HepG2 (cell line): ENCODE data around the gene AKAP1. TPM values are rescaled to one million over a fixed set of nuclear protein-coding genes. Genes with fewer than 3 reads are reported as not detected.

Source experiments
- ATF2 ChIP-seq: sonication (generic); formaldehyde crosslinking; IDR thresholded peaks from 2 replicates; pipeline ENCODE4 v1.4.0; 2020; ENCODE audit warnings: missing genetic modification reagents
- BRCA1 ChIP-seq: sonication (generic); formaldehyde crosslinking; IDR thresholded peaks from 2 replicates; pipeline ENCODE4 v1.4.0; 2020; ENCODE audit warnings: missing genetic modification reagents
- CREB3 ChIP-seq: sonication (generic); formaldehyde crosslinking; IDR thresholded peaks from 2 replicates; pipeline ENCODE4 v1.5.0; 2020; ENCODE audit warnings: missing genetic modification reagents
- EEA1 ChIP-seq: sonication (generic); formaldehyde crosslinking; IDR thresholded peaks from 2 replicates; pipeline ENCODE4 v1.5.1; 2020; ENCODE audit warnings: mild to moderate bottlenecking, missing genetic modification reagents, borderline replicate concordance
- FOXO4 ChIP-seq: sonication (generic); formaldehyde crosslinking; conservative IDR thresholded peaks from 2 replicates; pipeline ENCODE4 v1.8.1; 2023; ENCODE audit warnings: missing genetic modification reagents
- HDAC2 ChIP-seq: sonication (generic); formaldehyde crosslinking; IDR thresholded peaks from 2 replicates; pipeline ENCODE4 v1.4.0; 2020; ENCODE audit warnings: missing genetic modification reagents
- HOXA7 ChIP-seq: sonication (generic); formaldehyde crosslinking; IDR thresholded peaks from 2 replicates; pipeline ENCODE4 v1.8.1; 2022; ENCODE audit warnings: mild to moderate bottlenecking, missing genetic modification reagents, moderate library complexity
- TRIM22 ChIP-seq: fragments of 450-650 bp; IDR thresholded peaks from 2 replicates; pipeline ENCODE4 v1.6.1; 2017
- WIZ ChIP-seq: sonication (generic); formaldehyde crosslinking; IDR thresholded peaks from 2 replicates; pipeline ENCODE4 v1.5.1; 2020; ENCODE audit warnings: mild to moderate bottlenecking, missing genetic modification reagents
- ZBTB49 ChIP-seq: sonication (generic); formaldehyde crosslinking; IDR thresholded peaks from 2 replicates; pipeline ENCODE4 v1.4.0; 2020; ENCODE audit warnings: missing genetic modification reagents, borderline replicate concordance
- ZNF24 ChIP-seq: fragments of 450-650 bp; IDR thresholded peaks from 2 replicates; pipeline ENCODE4 v1.6.1; 2017; ENCODE audit warnings: antibody characterized with exemption, mild to moderate bottlenecking
- ZNF530 ChIP-seq: sonication (generic); formaldehyde crosslinking; IDR thresholded peaks from 2 replicates; pipeline ENCODE4 v1.5.0; 2020; ENCODE audit warnings: low read depth, mild to moderate bottlenecking, missing genetic modification reagents
- ZNF550 ChIP-seq: sonication (generic); formaldehyde crosslinking; IDR thresholded peaks from 2 replicates; pipeline ENCODE4 v1.4.0; 2020; ENCODE audit warnings: mild to moderate bottlenecking, missing genetic modification reagents, borderline replicate concordance
- ZNF772 ChIP-seq: sonication (generic); formaldehyde crosslinking; IDR thresholded peaks from 2 replicates; pipeline ENCODE4 v1.5.0; 2020; ENCODE audit warnings: mild to moderate bottlenecking, missing genetic modification reagents
- ZNF788 ChIP-seq: sonication (generic); formaldehyde crosslinking; IDR thresholded peaks from 2 replicates; pipeline ENCODE4 v1.5.0; 2020; ENCODE audit warnings: mild to moderate bottlenecking, missing genetic modification reagents, borderline replicate concordance
- ZNF891 ChIP-seq: sonication (generic); formaldehyde crosslinking; IDR thresholded peaks from 2 replicates; pipeline ENCODE4 v1.5.0; 2020; ENCODE audit warnings: mild to moderate bottlenecking, missing genetic modification reagents
- polyA plus RNA-seq, 8 experiments: library from polyadenylated mRNA; depleted of rRNA in 3 of 8; stranded (reverse) in 7 of 8; unstranded in 1 of 8; fragments of >200 nt; fragmentation: Illumina TruSeq in 4 of 8; extraction: Trizol in 4 of 8; gene quantifications; 2 replicates each; pipeline versions ENCODE4 v1.2.1 to v1.2.3, GENCODE V29; 2011 to 2016; ENCODE audit warnings: low read depth in 4 of 8, missing spikeins in 1 of 8, mixed read lengths in 1 of 8; ENCODE audit not compliant: insufficient read depth in 1 of 8
- total RNA-seq, 5 experiments: library from RNA; depleted of rRNA; stranded (reverse); fragments of >200 nt; fragmentation: Illumina TruSeq; extraction: Trizol; gene quantifications; 2 replicates each; pipeline ENCODE4 v1.2.3, GENCODE V29; 2016; ENCODE audit warnings: low read depth in 1 of 5

Gene AKAP1
- total and polyA plus RNA-seq, 2 of the 13 experiments (the other 11 are each of a cell fraction or from before 2014, with no cell fraction given), result 101 to 131 TPM

GRCh38 chr17:57084802-57085447, at the start of gene AKAP1 (continued):
- TF ChIP-seq ZBTB49 (CRISPR knock-in tag), result peak; percentile 44; the same call in 1 of the 2 replicates
- peak; percentile 72; the same call in 1 of the 2 replicates for TF ChIP-seq ZNF772 (CRISPR knock-in tag)
- TF ChIP-seq WIZ (CRISPR knock-in tag), result no peak
- no peak for TF ChIP-seq ZNF550 (CRISPR knock-in tag)
- 0 out of 2 replicates have a peak, but pooled peaks have one; percentile 16 for TF ChIP-seq ZNF530 (CRISPR knock-in tag)
- TF ChIP-seq ZNF24, result no peak
- no peak for TF ChIP-seq BRCA1 (CRISPR knock-in tag)
- no peak for TF ChIP-seq EEA1 (CRISPR knock-in tag)
- peak; percentile 66; the same call in 1 of the 2 replicates for TF ChIP-seq HDAC2 (CRISPR knock-in tag)
- no peak for TF ChIP-seq FOXO4 (CRISPR knock-in tag)
- peak; percentile 31; the same call in 1 of the 2 replicates for TF ChIP-seq CREB3 (CRISPR knock-in tag)
- no peak for TF ChIP-seq TRIM22
- peak; percentile 77; the same call in 1 of the 2 replicates for TF ChIP-seq ATF2
- TF ChIP-seq ZNF891, result peak; percentile 73; the same call in 1 of the 2 replicates
- TF ChIP-seq ZNF788 (CRISPR knock-in tag), result peak; percentile 79; the same call in 1 of the 2 replicates
- TF ChIP-seq HOXA7 (CRISPR knock-in tag), result no peak
